KMS-11 (cell line): ENCODE measurements around the gene TOB1.

Experiments
- H2AFZ ChIP-seq: fragments of 200-600 bp; sonication (generic); 2 replicates; pipeline ENCODE4 v1.6.1; 2016; ENCODE audit warnings: antibody characterized with exemption, mixed run types, low read depth
- H3K27ac ChIP-seq: fragments of 200-600 bp; sonication (generic); 2 replicates; pipeline ENCODE4 v1.6.1; 2016; ENCODE audit warnings: mild to moderate bottlenecking, mixed run types
- H3K27me3 ChIP-seq: fragments of 200-600 bp; sonication (generic); 2 replicates; pipeline ENCODE4 v1.6.1; 2017; ENCODE audit warnings: mild to moderate bottlenecking, low read depth, mixed run types, moderate library complexity; ENCODE audit not compliant: insufficient read depth
- H3K36me3 ChIP-seq: fragments of 200-600 bp; sonication (generic); 2 replicates; pipeline ENCODE4 v1.6.1; 2017; ENCODE audit warnings: mild to moderate bottlenecking, mixed run types; ENCODE audit not compliant: insufficient read depth
- H3K4me1 ChIP-seq: fragments of 200-600 bp; sonication (generic); 2 replicates; pipeline ENCODE4 v1.6.1; 2016; ENCODE audit warnings: mild to moderate bottlenecking, low read depth, mixed run types; ENCODE audit not compliant: poor library complexity, severe bottlenecking
- H3K4me2 ChIP-seq: fragments of 200-600 bp; sonication (generic); 2 replicates; pipeline ENCODE4 v1.7.0; 2016; ENCODE audit warnings: mild to moderate bottlenecking, mixed run types
- H3K4me3 ChIP-seq: fragments of 200-600 bp; sonication (generic); IDR thresholded peaks from 2 replicates; pipeline ENCODE4 v1.6.1; 2017; ENCODE audit warnings: low read depth, low read length, mixed read lengths; ENCODE audit not compliant: insufficient read depth
- H3K79me2 ChIP-seq: fragments of 200-600 bp; sonication (generic); 2 replicates; pipeline ENCODE4 v1.6.1; 2016; ENCODE audit warnings: low read depth, mixed run types; ENCODE audit not compliant: insufficient read depth
- H3K9ac ChIP-seq: fragments of 200-600 bp; sonication (generic); 2 replicates; pipeline ENCODE4 v1.6.1; 2016; ENCODE audit warnings: mild to moderate bottlenecking, mixed run types
- H4K20me1 ChIP-seq: fragments of 200-600 bp; sonication (generic); 2 replicates; pipeline ENCODE4 v1.6.1; 2016; ENCODE audit warnings: mild to moderate bottlenecking, mixed run types; ENCODE audit not compliant: insufficient read depth
- TF ChIP-seq, protein P1 (sequence below): fragments of 200-600 bp; sonication (generic); conservative IDR thresholded peaks from 2 replicates; pipeline ENCODE4 v1.6.1; 2017; ENCODE audit warnings: low read depth, mild to moderate bottlenecking, antibody characterized with exemption, low read length, moderate library complexity, mixed read lengths

Gene TOB1

DNA sequence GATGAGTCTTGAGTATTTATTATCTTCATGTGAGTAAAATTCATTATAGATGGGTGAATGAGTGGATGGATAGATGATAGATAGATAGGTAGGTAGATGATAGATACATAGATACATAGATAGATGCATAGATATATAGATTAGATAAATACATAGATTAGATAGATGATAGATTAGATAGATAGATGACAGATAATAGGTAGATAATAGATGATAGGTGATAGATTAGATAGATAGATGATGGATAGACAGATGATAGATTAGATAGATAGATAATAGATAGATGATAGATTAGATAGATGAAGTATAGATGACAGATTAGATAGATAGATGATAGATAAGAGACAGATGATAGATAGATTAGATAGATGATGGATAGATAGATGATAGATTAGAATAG, 52.6 kb downstream of the TOB1 start:
- TF ChIP-seq, protein P1, sequence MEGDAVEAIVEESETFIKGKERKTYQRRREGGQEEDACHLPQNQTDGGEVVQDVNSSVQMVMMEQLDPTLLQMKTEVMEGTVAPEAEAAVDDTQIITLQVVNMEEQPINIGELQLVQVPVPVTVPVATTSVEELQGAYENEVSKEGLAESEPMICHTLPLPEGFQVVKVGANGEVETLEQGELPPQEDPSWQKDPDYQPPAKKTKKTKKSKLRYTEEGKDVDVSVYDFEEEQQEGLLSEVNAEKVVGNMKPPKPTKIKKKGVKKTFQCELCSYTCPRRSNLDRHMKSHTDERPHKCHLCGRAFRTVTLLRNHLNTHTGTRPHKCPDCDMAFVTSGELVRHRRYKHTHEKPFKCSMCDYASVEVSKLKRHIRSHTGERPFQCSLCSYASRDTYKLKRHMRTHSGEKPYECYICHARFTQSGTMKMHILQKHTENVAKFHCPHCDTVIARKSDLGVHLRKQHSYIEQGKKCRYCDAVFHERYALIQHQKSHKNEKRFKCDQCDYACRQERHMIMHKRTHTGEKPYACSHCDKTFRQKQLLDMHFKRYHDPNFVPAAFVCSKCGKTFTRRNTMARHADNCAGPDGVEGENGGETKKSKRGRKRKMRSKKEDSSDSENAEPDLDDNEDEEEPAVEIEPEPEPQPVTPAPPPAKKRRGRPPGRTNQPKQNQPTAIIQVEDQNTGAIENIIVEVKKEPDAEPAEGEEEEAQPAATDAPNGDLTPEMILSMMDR = no peak
- H3K4me2 ChIP-seq = no peak overlapping the region
- H3K79me2 ChIP-seq = no peaks in the 10 kb centered on the region
- no peak overlapping the region for H3K27ac ChIP-seq
- H2AFZ ChIP-seq = no peak overlapping the region
- no peak overlapping the region for H3K9ac ChIP-seq
- H3K4me3 ChIP-seq = no peak overlapping the region
- H4K20me1 ChIP-seq = no peaks in the 10 kb centered on the region
- no peaks in the 10 kb centered on the region for H3K4me1 ChIP-seq
- no peaks in the 10 kb centered on the region for H3K36me3 ChIP-seq
- H3K27me3 ChIP-seq = no peaks in the 10 kb centered on the region
